ENCODE data around the gene NRTN.
"Not testable (repeated sequence)": the region's sequence is repeated elsewhere in the genome, so short reads cannot be mapped to it uniquely, and the experiment has no call there.

The NRTN gene

GRCh38 chr19:5838353-5839064 is 33.6 kb downstream of the NRTN start:
- DNase-seq (ENCODE audit: low spot score), result no peak

- no peak for DNase-seq (ENCODE audit: low spot score)
These were observed 34.5 kb downstream of the NRTN start, which contains the start of gene FUT6 for GRCh38 chr19:5839065-5840017. Gene FUT6, minus strand, starts transcription at chr19:5839702. Its CDS starts 7,135 bp downstream, at chr19:5832567.

GRCh38 chr19:5841735-5842111 is 36.9 kb downstream of the NRTN start:
- DNase-seq (ENCODE audit: low spot score), result not testable (repeated sequence)

- DNase-seq (ENCODE audit: low spot score), result no peak
These were observed 38.5 kb downstream of the NRTN start for GRCh38 chr19:5843295-5843927.

- no peak for DNase-seq (ENCODE audit: low spot score)
These were observed 39.9 kb downstream of the NRTN start for GRCh38 chr19:5844456-5845433.

- not testable (repeated sequence) for DNase-seq (ENCODE audit: low spot score)
These were observed 43.0 kb downstream of the NRTN start for GRCh38 chr19:5847846-5848245.

GRCh38 chr19:5848621-5849020 is 43.8 kb downstream of the NRTN start:
- not testable (repeated sequence) for DNase-seq (ENCODE audit: low spot score)

- no peak for DNase-seq (ENCODE audit: low spot score)
These were observed 45.3 kb downstream of the NRTN start for GRCh38 chr19:5850189-5850588.

- DNase-seq (ENCODE audit: low spot score), result no peak
These were observed 46.0 kb downstream of the NRTN start for GRCh38 chr19:5850743-5851293.

- no peak for DNase-seq (ENCODE audit: low spot score)
These were observed 46.4 kb downstream of the NRTN start, which contains the start of gene FUT3 for GRCh38 chr19:5851302-5851701. Gene FUT3, minus strand, starts transcription at chr19:5851449.

GRCh38 chr19:5854121-5854520 is 49.3 kb downstream of the NRTN start:
- DNase-seq (ENCODE audit: low spot score), result not testable (repeated sequence)

- DNase-seq (ENCODE audit: low spot score), result not testable (repeated sequence)
These were observed 50.3 kb downstream of the NRTN start for GRCh38 chr19:5855151-5855550.

GRCh38 chr19:5857203-5858081 is 52.6 kb downstream of the NRTN start:
- no peak for DNase-seq (ENCODE audit: low spot score)

- no peak for DNase-seq (ENCODE audit: low spot score)
These were observed 58.3 kb downstream of the NRTN start for GRCh38 chr19:5863030-5863665.

- no peak for DNase-seq (ENCODE audit: low spot score)
These were observed 59.3 kb downstream of the NRTN start for GRCh38 chr19:5864013-5864720.

GRCh38 chr19:5864725-5865486 is 60.0 kb downstream of the NRTN start:
- no peak for DNase-seq (ENCODE audit: low spot score)

GRCh38 chr19:5865772-5866171 is 60.9 kb downstream of the NRTN start:
- no peak for DNase-seq (ENCODE audit: low spot score)
